Fibroblast of skin of left quadriceps (primary cell): ENCODE results near the gene LMNA.
"Not testable (repeated sequence)": the region's sequence is repeated elsewhere in the genome, so short reads cannot be mapped to it uniquely, and the experiment has no call there.

ENCODE experiments used
- DNase-seq, 2 experiments: peaks; one replicate each; pipeline ENCODE4 v3.0.0-alpha.2; 2013; ENCODE audit warnings: low read depth in 2 of 2

The LMNA gene

DNA sequence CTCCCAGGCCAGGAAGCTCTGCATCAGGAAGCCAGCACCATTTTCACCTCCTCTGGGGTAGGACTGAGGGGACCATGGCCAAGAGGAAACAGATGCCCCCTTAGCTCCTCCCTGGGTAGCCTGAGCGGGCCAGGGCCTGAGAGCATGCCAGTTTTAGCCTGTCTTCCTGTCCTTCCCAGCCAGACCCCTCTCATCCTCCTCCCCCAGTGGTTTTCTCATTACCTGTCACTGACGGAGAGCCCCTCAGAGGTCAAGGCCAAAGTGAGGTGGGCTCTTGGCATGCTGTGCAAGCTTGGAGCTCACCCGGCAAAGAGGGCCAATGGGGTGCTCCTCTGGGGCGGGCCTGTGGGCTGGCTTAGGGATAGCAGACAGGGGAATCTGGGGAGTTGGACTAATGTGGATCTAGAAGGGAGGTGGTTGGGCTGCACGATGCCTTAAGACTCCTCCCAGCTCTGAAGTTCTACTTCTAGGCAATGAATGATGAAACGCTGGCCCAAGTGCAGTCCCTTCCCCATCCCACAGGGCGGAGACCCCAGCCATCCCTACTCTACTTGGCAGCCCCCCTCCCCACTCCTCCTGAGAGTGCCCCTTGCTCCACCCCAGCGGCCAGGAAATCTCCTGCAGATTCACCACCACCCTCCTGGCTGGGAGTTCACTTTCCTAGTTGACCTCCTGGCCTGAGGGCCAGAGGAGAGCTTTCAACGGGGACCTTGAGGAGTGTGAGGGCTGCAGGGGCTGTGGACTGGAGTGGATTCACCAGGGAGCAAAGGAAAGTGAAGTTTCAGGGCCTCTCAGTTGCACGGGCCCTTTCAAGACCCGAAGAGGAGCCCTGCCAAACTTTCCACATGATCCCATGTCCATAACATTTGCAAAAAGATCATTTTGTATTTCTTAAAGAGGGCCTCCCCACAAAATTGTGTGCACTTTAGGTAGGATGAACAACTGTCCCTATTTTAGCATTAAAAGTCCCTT is 9.4 kb upstream of the LMNA start:
- DNase-seq: peak in 1 of 2 experiments; percentile 55

DNA sequence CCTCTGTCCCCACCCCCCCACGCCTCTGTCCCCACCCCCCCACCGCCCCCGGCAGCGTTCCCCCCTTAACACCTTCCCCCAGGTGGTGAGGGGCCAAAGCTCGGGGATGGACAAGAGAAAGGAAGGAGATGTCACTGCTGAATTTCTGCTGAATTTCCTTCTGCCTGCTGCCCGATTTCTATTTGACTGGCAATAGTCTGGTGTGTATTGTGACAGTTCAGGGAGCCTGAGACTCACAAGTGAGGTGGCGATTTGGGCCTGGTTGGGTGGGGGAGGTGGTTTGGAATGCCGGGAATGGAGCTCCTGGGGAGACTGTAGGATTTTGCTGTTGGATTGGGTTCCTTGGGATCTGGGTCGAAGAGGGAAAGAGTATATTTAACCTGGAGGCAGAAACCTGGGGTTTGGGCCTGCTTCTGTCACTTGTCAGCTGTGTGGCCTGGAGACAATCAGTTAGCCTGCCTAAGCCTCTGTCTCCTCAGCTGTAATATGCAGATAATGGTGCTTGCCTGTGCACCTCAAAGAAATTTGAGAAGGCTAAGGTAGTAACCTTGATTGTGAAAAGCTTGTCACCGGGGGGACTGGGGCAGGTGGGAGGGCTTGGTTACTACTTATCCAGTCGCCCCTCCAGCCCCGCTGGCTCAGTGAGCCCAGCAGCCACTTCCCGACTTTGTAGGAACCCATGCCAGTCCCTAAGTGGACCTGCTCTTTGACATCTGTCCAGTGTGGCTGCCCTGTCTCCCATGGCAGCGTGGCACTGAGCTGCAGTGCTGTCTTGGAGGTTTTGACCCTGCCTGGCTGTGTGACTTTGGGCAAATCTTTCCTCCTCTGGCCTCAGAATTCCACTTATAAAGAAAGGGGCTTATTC is 7.7 kb upstream of the LMNA start:
- no peak for DNase-seq

DNA sequence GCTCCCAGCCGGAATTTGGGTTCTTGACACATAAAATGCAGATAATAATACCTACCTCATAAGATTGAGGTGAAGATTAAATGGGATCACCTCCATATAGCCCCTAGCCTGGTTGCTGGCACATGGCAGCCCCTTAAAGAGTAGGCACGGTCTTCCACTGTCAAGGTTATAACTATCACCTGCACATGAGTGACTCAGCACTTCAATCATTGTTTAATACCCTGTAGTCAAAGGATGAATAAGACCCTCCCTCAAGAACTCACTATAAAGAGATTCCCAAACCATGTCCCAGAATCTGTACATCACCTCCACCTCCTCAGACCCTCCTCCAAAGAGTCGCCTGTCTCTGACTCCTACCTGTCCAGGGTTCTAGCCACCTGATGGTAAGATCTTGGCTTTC is 6.5 kb upstream of the LMNA start:
- DNase-seq: no peak

DNA sequence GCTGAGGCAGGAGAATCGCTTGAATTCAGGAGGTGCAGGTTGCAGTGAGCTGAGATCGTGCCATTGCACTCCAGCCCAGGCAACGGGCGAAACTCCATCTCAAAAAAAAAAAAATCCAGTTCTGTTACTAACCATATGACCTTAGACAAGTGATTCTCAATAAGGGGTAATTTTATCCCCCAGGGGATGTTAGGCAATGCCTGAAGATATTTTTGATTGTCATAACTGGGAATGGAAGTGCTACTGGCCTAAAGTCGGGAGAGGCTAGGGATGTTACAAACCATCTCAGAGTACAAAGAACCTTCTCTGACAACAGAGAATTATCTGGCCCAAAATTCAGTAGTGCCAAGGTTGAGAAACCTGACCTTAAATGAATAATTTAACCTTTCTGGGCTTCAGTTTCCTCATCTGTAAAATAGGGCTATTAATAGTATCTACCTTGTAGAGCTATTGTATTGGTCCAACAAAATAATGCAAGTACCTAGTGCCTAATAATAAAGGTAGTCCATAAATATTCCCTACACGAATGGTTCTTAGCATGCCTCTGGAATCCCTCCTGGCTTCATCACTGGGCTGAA is 5.8 kb upstream of the LMNA start:
- DNase-seq: no peak

DNA sequence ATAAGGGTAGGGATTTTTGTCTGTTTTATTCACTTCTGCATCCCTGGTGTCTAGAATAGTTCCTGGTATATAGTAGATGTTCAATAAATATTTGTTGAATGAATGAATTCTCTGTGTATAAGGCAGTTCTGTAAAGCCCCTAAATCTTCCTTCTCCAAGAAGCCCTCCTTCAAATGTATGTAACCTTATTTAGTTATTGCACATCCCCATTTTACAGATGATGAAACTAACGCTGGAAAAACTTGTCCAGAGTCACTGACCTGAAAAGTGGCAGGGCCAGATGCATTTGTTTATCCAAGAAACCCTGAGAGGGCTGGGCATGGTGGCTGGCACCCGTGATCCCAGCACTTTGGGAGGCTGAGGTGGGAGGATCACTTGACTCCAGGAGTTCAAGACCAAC is 4.3 kb upstream of the LMNA start:
- no peak for DNase-seq

DNA sequence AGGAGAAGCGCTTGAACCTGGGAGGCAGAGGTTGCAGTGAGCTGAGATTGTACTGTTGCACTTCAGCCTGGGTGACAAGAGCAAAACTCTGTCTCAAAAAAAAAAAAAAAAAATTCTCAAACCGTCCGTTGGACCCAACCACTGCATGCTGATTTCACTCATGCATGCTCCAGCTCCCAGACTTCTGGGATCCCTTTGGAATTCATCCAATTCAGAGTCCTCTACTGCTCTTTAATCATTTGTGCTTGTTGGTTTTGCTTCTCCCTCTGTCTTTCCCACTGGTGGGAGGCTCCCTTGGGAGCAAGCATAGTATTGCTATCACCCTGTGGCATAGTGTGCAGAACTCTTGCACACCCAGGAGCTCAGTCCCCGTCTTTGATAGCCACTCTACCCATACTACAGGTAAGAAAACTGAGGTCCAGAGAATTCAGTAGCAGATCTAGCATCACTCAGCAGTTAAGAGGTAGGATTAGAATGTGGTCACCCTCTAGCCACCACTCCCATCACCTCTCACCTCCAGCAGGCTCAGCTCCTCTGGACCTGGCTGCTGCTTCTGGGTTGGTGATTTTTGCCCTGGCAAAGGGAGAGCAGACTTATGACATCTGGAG is 3.1 kb upstream of the LMNA start:
- no peak for DNase-seq

DNA sequence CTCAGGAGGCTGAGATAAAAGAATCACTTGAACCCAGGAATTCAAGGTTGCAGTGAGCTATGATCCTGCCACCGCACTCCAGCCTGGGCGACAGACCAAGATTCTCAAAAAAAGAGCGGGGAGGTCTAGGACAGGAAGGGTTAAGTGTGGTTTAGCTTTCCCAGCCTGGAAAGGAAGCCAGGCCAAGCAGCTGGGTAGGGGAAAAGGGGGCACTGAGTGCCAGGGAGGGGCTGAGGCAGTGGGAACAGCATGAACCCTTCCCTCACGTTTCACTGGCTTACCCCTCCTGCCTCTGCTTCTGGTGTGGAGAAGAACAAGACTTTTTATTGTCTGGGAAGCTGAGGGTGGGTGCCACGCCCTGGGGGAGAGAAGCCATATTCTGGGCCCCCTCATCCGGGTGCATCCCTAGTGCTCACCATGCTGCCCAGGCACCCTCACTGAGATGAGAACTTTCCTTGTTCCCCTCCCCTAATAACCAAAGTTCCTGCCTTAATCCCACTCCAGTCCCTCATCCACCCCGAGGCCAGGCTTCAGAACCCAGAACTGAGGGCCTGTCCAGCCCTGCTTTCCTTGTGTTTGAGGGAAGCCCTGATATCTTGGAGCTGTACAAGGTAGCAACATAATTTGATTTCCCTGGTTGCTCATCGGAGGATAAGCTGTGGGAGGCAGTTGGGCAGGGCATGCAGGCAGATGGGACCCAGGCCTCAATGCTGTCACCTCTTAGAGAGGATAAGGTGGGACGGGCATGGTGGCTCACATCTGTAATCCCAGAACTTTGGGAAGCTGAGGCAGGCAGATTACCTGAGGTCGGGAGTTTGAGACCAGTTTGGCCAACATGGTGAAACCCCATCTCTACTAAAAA is 2.0 kb upstream of the LMNA start:
- DNase-seq: no peak

DNA sequence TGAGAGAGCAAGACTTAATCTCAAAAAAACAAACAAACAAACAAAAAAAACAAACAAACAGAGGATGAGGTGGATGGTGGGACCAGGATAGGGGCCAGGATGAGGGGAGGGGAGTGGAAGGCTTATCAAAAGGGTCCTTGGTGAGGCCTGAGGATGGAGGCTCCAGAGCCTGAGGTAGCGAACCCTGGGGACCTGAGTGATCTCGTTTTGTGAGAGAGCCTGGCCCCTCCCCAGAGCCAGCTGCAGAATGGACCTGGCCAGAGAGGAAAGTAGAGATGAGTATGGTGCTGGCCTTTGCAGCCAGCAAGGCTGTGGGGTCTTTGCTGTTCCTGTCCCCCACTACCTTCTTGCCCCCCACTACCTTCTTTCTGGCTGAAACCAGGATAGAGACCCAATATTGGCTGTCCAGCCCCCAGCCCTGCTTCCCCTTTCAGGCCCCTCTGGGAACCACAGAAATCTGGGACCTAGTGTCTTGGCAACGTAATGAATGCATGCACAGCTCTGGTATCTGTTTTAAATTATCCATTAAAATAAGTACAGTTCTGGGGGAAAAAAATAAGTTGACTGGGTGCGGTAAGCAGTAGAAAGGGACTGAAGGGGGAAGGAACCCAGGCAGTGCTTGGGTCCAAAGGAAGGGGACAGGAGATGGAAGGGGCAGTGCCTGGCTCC is 1.1 kb upstream of the LMNA start:
- peak in 1 of 2 experiments; percentile 68 for DNase-seq

DNA sequence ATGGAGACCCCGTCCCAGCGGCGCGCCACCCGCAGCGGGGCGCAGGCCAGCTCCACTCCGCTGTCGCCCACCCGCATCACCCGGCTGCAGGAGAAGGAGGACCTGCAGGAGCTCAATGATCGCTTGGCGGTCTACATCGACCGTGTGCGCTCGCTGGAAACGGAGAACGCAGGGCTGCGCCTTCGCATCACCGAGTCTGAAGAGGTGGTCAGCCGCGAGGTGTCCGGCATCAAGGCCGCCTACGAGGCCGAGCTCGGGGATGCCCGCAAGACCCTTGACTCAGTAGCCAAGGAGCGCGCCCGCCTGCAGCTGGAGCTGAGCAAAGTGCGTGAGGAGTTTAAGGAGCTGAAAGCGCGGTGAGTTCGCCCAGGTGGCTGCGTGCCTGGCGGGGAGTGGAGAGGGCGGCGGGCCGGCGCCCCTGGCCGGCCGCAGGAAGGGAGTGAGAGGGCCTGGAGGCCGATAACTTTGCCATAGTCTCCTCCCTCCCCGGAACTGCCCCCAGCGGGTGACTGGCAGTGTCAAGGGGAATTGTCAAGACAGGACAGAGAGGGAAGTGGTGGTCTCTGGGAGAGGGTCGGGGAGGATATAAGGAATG is 505 bp downstream of the LMNA start:
- DNase-seq: no peak

DNA sequence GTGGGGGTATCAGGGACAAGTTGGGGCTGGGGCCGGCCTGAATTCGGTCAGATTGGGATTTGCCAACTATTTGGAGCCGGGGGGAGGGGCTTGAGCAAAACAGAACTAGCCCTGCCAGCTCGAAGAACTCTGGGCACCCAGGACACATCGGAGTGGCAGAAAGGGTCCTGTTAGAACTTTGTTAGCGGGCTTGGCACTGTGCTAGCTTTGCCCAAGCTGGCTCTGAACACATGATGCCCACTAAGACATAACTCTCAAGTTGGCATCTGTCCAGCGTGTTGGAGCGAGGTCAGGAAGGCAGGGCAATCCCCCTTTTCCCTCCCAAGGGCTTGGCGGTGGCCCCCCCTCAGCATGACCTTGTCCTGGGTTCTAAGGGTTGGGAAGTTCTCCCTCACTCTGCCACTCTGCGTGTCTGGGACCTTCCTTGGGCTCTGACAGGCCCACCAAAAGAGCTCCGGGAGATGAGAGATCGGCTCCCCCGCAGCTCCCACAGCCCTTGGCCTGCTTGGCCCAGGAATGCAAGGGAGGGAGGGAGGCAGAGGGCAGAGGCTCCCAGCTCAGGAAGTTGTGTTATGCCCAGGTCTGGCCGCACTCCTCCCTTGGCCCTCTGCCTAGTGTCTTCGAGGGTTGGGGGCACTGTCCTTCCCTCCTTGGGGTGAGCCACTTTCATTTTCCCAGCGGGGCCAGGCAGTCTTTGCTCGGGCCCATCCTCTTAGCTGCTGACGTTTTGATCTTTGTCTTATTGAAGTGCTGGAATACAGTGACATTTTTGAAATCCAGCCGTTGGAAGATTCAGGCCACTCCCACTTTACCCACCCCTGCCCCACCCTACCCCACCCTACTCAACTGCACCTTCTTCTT is 1.2 kb downstream of the LMNA start:
- no peak for DNase-seq

DNA sequence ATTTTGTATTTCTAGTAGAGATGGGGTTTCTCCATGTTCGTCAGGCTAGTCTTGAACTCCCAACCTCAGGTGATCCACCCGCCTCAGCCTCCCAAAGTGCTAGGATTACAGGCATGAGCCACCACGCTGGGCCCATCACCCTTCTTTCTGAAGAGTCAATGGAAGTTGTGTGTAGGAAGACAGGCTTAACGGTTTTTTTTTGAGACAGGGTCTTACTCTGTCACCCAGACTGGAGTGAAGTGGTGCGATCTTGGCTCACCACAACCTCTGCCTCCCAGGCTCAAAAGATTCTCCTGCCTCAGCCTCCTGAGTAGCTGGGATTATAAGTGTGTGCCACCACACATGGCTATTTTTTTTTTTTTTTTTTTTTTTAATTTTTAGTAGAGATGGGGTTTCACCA is 2.2 kb downstream of the LMNA start:
- not testable (repeated sequence) for DNase-seq

DNA sequence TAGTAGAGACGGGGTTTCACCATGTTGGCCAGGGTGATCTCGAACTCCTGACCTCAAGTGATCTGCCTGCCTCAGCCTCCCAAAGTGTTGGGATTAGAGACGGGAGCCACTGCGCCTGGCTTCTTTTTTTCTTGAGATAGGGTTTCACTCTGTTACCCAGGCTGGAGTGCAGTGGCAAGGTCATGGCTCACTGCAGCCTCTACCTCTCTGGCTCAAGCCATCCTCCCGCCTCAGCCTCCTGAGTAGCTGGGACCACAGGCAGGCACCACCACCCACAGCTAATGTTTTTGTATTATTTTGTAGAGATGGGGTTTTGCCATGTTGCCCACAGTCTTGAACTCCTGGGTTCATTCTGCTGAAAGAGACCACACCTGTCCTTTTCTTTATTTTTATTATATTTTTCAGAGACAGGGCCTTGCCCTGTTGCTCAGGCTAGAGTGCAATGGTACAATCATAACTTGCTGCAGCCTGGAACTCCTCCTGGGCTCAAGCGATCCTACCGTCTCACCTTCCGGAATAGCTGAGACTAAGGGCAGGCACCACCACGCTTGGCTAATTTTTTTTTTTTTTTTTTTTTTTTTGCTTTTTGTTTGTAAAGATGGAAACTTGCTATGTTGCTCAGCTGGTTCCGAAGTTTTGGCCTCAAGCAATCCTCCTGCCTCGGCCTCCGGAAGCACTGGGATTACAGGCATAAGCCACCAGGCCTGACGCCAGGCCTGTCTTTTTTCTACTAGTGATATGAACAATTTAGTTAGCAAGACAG is 3.1 kb downstream of the LMNA start:
- DNase-seq: no peak

DNA sequence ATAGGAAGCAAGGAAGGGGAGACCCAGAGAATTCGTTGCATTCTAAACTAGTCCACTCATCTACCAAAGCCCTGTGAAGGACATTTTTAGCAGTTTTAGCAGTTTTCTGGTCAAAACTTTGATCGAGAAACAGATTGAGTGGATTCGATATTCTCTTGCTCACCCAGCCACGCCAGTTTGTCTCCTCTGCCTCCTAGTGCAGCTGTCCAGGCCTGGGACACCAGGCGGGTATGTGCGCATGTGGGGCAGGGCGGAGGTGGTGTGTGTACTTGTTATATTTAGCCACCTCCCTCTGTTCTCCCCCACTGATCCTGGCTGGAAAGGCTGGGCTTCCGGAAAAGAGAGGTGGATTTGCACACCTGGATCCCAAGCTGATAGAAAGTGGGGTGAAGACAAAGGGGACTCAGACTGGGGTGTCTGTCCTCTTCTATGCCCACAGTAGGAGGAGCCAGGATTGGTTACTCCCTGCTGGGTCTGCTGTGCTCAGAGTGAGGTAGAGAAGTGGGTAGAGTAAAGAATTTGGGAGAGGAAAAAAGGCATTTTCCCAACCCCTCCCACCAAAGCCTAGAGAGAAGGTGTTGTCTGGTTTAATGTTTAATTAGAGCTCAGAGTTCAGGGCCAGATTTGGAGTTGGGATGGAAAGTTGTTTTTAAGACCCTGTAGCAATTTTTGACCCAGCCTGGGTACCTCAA is 3.8 kb downstream of the LMNA start:
- DNase-seq: no peak

DNA sequence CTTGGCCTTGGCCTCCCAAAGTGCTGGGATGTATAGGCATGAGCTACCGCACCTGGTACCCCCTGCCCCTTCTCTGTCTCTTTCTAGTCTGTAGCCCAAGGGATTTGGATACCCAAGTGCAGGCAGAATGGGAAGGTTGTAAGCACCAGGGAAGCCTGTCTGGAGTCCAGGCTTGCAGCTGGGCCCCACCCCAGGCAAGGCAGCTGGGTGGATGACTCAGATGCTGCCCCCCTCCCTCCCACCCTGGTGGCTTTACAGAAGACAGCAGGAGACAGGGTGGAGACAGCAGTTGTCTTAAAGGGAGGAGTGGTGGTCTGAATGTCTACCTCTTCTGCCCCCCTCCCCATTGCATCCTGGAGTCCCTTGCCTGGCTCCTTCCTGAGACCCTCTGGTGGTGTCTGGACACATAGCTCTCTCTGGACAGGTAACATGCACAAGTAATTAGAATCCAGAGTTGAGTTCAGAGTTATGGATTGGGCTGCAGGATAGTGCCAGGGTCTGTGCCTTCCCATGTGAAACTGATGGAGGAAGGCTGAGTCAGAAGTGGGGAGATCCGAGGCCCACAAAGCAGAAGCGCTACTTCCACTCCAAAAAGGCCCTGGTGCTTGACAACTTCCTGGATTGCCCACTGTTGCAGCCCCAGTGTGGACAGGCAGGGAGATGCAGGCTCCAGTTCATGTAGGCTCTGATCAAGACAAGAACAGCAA is 5.1 kb downstream of the LMNA start:
- no peak for DNase-seq

DNA sequence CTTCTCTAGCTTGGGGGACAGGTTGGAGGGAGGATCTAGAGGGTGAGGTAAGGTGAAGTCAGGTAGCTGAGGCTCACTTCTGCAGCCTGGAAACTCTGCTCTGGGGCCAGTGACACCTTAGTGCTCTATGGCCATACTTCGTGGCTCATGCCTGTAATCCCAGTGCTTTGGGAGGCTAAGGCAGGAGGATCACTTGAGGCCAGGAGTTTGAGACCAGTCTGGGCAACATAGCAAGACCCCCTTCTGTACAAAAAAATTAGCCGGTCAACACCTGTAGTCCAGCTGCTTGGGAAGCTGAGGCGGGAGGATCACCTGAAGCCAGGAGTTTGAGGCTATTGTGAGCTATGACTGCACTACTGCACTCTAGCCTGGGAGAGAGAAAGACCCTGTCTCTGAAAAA is 5.8 kb downstream of the LMNA start:
- no peak for DNase-seq

DNA sequence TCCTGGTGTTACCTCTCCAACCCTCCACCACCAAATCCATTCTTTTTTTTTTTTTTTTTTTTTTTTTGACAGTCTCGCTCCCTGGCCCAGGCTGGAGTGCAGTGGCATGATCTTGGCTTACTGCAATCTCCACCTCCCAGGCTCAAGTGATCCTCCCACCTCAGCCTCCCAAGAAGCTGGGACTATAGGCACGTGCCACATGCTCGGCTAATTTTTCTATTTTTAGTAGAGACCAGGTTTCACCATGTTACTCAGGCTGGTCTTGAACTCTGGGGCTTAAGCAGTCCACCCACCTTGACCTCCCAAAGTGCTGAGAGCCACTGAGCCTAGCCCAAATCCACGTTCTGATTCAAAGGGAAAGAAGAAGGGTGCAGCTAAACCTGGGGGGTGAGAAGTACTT is 6.5 kb downstream of the LMNA start:
- DNase-seq: not testable (repeated sequence)

DNA sequence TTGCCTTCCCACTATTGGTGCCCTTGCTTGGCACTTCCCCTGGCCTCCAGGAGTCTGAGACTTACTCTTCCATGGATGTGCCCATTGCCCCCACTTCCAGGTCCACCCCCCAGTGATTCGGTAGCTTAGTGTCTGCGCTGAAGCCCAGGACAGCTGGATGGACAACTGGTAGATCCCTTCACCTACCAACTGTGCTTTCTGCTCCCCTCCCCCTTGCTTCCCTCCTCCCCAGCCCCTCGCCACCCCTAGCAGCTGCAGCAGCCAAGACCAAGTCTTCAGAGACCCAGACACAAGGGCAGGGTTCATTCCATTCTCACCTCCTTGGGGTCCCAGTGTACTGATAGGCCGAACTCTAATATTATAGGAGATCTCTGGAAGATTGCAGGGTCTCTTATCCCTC is 6.9 kb downstream of the LMNA start:
- DNase-seq: no peak
